K562 (cell line): ENCODE data around the gene SLC30A3. TPM values are rescaled to one million over a fixed set of nuclear protein-coding genes. Genes with fewer than 3 reads are reported as not detected.

Experiments used
- BRD4 ChIP-seq: fragments of 200-600 bp; sonication (generic); IDR thresholded peaks from 2 replicates; pipeline ENCODE4 v1.6.1; 2017; ENCODE audit warnings: inconsistent platforms
- HDGF ChIP-seq: fragments of 450-650 bp; IDR thresholded peaks from 2 replicates; pipeline ENCODE4 v1.6.1; 2016
- KDM5B ChIP-seq: fragments of 200-600 bp; sonication (generic); IDR thresholded peaks from 2 replicates; pipeline ENCODE4 v1.6.1; 2012; ENCODE audit warnings: low read depth, mild to moderate bottlenecking, moderate library complexity, low read length, control low read depth, inconsistent platforms; ENCODE audit not compliant: insufficient replicate concordance
- PHF8 ChIP-seq: fragments of 200-600 bp; sonication (generic); IDR thresholded peaks from 2 replicates; pipeline ENCODE4 v1.6.1; 2012; ENCODE audit warnings: mixed run types, mild to moderate bottlenecking, inconsistent platforms, low read length, moderate library complexity, borderline replicate concordance
- SAFB ChIP-seq: fragments of 200-400 bp; formaldehyde crosslinking; IDR thresholded peaks from 2 replicates; pipeline ENCODE4 v1.6.1; 2017; ENCODE audit warnings: low read depth, low read length, borderline replicate concordance
- SMARCC2 ChIP-seq: fragments of 450-650 bp; IDR thresholded peaks from 2 replicates; pipeline ENCODE4 v1.6.1; 2017; ENCODE audit warnings: antibody characterized with exemption, moderate library complexity, mild to moderate bottlenecking, low read depth
- TAF15 ChIP-seq: fragments of 200-400 bp; formaldehyde crosslinking; IDR thresholded peaks from 2 replicates; pipeline ENCODE4 v1.6.1; 2017; ENCODE audit warnings: mild to moderate bottlenecking, low read depth, low read length, moderate library complexity
- TAL1 ChIP-seq: fragments of 450-650 bp; IDR thresholded peaks from 2 replicates; pipeline ENCODE4 v1.6.1; 2016; ENCODE audit warnings: mild to moderate bottlenecking
- U2AF1 ChIP-seq: fragments of 200-400 bp; formaldehyde crosslinking; optimal IDR thresholded peaks from 2 replicates; pipeline ENCODE3; 2017; ENCODE audit warnings: mild to moderate bottlenecking, low read depth, low read length, moderate library complexity
- ZFP1 ChIP-seq: fragments of 450-650 bp; formaldehyde crosslinking; IDR thresholded peaks from 2 replicates; pipeline ENCODE4 v1.4.0; 2020; ENCODE audit warnings: mild to moderate bottlenecking, mixed read lengths
- ZNF644 ChIP-seq: fragments of 200-800 bp; sonication (Bioruptor generic); IDR thresholded peaks from 2 replicates; pipeline ENCODE4 v1.6.1; 2016; ENCODE audit warnings: low read depth, missing genetic modification characterization, missing compliant biosample characterization
- ZNF696 ChIP-seq: fragments of 250-450 bp; sonication (Bioruptor Pico); conservative IDR thresholded peaks from 2 replicates; pipeline ENCODE4 v1.4.0; 2020; ENCODE audit warnings: mild to moderate bottlenecking, moderate library complexity
- polyA plus RNA-seq, 8 experiments: library from polyadenylated mRNA; depleted of rRNA in 4 of 8; stranded (reverse) in 5 of 8; unstranded in 3 of 8; fragments of >200 nt; fragmentation: Nextera tagmentation in 2 of 8; fragmentation: Illumina TruSeq in 1 of 8; extraction: Ambion mirVana in 2 of 8; extraction: Trizol in 1 of 8; gene quantifications; 2 replicates each; pipeline versions ENCODE4 v1.2.1 to v1.2.3, GENCODE V29; 2011 to 2014; ENCODE audit warnings: inconsistent platforms in 1 of 8, missing spikeins in 1 of 8
- total RNA-seq, 7 experiments: library from RNA; depleted of rRNA in 6 of 7; stranded (reverse); fragments of >200 nt in 6 of 7; fragmentation: Illumina TruSeq in 2 of 7; extraction: Trizol in 2 of 7; gene quantifications; 2 replicates each; pipeline versions ENCODE4 v1.2.1 to v1.2.3, GENCODE V29; 2011 to 2021; ENCODE audit warnings: low replicate concordance in 1 of 7
- TF ChIP-seq, protein P1 (sequence below): fragments of 250-450 bp; sonication (Bioruptor Pico); IDR thresholded peaks from 2 replicates; pipeline ENCODE4 v1.9.0; 2021; ENCODE audit warnings: mild to moderate bottlenecking
- TF ChIP-seq, protein P2 (sequence below): fragments of 250-450 bp; sonication (Bioruptor Pico); IDR thresholded peaks from 2 replicates; pipeline ENCODE4 v1.5.0; 2020; ENCODE audit warnings: mild to moderate bottlenecking
- TF ChIP-seq, protein P3 (sequence below): fragments of 250-450 bp; sonication (Bioruptor Pico); IDR thresholded peaks from 2 replicates; pipeline ENCODE4 v1.8.0; 2021; ENCODE audit warnings: moderate library complexity, mild to moderate bottlenecking, inconsistent platforms
- TF ChIP-seq, protein P4 (sequence below), 2 experiments: IDR thresholded peaks; 2 replicates each; pipeline ENCODE4 v1.6.1; 2012; ENCODE audit warnings: improper control_type of control experiment in 2 of 2, low read depth in 2 of 2, low read length in 2 of 2, borderline replicate concordance in 1 of 2
- TF ChIP-seq, protein P5 (sequence below): fragments of 450-650 bp; formaldehyde crosslinking; IDR thresholded peaks from 2 replicates; pipeline ENCODE4 v1.4.0; 2020; ENCODE audit warnings: mild to moderate bottlenecking
- TF ChIP-seq, protein P6 (sequence below): fragments of 450-650 bp; IDR thresholded peaks from 2 replicates; pipeline ENCODE4 v1.6.1; 2016; ENCODE audit warnings: antibody characterized with exemption

Gene SLC30A3
- total and polyA plus RNA-seq, 9 of the 15 experiments (the other 6 are each of a cell fraction or from before 2014, with no cell fraction given) = 0.03 to 2.7 (median 0.89) TPM; not detected in 1

DNA sequence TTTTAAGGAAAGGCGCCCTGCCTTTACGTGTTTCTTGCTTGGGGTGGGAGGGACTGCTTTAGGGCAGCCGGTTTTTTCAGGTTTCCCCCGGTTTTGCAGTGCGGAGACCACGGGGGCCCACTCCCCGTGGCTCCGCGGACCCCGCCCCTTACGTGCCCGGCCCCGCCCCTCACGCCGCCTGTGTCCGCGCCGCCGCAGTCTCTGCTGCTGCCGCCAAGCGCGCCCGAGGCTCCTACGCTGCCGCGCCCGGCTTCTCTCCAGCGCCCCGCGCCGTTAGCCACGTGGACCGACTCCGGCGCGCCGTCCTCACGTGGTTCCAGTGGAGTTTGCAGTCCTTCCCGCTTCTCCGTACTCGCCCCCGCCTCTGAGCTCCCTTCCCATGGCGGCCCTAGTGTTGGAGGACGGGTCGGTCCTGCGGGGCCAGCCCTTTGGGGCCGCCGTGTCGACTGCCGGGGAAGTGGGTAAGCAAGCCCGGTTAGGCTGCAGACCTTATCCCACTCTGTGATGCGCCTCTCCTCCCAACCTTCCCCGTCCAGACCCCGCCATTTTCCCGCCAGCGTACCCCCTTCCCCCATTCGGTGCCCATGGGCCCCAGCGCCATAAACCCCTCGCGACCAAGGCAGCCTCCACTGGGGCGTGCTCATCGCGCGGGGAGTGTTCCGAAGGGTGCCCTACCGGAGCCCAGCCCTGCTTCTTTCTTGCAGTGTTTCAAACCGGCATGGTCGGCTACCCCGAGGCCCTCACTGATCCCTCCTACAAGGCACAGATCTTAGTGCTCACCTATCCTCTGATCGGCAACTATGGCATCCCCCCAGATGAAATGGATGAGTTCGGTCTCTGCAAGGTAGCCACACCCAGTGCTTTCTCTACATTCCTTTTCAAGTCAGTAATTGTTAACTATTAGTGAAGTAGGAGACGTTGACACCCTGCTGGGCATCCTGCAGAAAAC lies 45.4 kb downstream of the SLC30A3 start, which contains the start of gene CAD (continued):
- TF ChIP-seq, protein P1, sequence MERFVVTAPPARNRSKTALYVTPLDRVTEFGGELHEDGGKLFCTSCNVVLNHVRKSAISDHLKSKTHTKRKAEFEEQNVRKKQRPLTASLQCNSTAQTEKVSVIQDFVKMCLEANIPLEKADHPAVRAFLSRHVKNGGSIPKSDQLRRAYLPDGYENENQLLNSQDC (CRISPR knock-in tag) = no peak
- TF ChIP-seq BRD4 (peak; percentile 75; the same call in 1 of the 2 replicates), SMARCC2 (no peak), ZNF696 (no peak), SAFB (no peak), PHF8 (peak; percentile 72; the same call in 1 of the 2 replicates), TAF15 (no peak), ZFP1 (no peak), KDM5B (peak; percentile 75), ZNF644 (no peak), HDGF (no peak), U2AF1 (no peak), TAL1 (no peak)
- TF ChIP-seq, protein P2, sequence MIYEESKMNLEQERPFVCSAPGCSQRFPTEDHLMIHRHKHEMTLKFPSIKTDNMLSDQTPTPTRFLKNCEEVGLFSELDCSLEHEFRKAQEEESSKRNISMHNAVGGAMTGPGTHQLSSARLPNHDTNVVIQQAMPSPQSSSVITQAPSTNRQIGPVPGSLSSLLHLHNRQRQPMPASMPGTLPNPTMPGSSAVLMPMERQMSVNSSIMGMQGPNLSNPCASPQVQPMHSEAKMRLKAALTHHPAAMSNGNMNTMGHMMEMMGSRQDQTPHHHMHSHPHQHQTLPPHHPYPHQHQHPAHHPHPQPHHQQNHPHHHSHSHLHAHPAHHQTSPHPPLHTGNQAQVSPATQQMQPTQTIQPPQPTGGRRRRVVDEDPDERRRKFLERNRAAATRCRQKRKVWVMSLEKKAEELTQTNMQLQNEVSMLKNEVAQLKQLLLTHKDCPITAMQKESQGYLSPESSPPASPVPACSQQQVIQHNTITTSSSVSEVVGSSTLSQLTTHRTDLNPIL = no peak
- TF ChIP-seq, protein P3, sequence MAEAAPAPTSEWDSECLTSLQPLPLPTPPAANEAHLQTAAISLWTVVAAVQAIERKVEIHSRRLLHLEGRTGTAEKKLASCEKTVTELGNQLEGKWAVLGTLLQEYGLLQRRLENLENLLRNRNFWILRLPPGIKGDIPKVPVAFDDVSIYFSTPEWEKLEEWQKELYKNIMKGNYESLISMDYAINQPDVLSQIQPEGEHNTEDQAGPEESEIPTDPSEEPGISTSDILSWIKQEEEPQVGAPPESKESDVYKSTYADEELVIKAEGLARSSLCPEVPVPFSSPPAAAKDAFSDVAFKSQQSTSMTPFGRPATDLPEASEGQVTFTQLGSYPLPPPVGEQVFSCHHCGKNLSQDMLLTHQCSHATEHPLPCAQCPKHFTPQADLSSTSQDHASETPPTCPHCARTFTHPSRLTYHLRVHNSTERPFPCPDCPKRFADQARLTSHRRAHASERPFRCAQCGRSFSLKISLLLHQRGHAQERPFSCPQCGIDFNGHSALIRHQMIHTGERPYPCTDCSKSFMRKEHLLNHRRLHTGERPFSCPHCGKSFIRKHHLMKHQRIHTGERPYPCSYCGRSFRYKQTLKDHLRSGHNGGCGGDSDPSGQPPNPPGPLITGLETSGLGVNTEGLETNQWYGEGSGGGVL = no peak
- TF ChIP-seq, protein P4, sequence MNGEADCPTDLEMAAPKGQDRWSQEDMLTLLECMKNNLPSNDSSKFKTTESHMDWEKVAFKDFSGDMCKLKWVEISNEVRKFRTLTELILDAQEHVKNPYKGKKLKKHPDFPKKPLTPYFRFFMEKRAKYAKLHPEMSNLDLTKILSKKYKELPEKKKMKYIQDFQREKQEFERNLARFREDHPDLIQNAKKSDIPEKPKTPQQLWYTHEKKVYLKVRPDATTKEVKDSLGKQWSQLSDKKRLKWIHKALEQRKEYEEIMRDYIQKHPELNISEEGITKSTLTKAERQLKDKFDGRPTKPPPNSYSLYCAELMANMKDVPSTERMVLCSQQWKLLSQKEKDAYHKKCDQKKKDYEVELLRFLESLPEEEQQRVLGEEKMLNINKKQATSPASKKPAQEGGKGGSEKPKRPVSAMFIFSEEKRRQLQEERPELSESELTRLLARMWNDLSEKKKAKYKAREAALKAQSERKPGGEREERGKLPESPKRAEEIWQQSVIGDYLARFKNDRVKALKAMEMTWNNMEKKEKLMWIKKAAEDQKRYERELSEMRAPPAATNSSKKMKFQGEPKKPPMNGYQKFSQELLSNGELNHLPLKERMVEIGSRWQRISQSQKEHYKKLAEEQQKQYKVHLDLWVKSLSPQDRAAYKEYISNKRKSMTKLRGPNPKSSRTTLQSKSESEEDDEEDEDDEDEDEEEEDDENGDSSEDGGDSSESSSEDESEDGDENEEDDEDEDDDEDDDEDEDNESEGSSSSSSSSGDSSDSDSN (IDR thresholded peaks at IDR 0.05; ENCODE audit: borderline replicate concordance in 1 of 2, low read depth in 2 of 2, low read length in 2 of 2) = peak in 1 of 2 experiments; percentile 68; a peak in 1 of 4 replicates
- TF ChIP-seq, protein P5, sequence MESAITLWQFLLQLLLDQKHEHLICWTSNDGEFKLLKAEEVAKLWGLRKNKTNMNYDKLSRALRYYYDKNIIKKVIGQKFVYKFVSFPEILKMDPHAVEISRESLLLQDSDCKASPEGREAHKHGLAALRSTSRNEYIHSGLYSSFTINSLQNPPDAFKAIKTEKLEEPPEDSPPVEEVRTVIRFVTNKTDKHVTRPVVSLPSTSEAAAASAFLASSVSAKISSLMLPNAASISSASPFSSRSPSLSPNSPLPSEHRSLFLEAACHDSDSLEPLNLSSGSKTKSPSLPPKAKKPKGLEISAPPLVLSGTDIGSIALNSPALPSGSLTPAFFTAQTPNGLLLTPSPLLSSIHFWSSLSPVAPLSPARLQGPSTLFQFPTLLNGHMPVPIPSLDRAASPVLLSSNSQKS (CRISPR knock-in tag) = no peak
- TF ChIP-seq, protein P6, sequence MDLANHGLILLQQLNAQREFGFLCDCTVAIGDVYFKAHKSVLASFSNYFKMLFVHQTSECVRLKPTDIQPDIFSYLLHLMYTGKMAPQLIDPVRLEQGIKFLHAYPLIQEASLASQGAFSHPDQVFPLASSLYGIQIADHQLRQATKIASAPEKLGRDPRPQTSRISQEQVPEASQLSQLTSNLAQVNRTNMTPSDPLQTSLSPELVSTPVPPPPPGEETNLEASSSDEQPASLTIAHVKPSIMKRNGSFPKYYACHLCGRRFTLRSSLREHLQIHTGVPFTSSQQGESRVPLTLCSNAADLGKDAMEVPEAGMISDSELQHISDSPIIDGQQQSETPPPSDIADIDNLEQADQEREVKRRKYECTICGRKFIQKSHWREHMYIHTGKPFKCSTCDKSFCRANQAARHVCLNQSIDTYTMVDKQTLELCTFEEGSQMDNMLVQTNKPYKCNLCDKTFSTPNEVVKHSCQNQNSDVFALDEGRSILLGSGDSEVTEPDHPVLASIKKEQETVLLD = 0 out of 2 replicates have a peak, but pooled peaks have one; percentile 42
